Peyer's patch (tissue), 4 donors: ENCODE data around the gene PRCD.

Source experiments
- POLR2A ChIP-seq, 2 donors: fragments of 450-650 bp; IDR thresholded peaks; one replicate each; pipeline ENCODE4 v1.5.1; 2017; ENCODE audit warnings: antibody characterized with exemption in 2 of 2, mild to moderate bottlenecking in 2 of 2, moderate library complexity in 2 of 2
- TF ChIP-seq, protein P1 (sequence below), 6 experiments: fragments of 450-650 bp in 4 of 6; fragments of 200-600 bp in 2 of 6; sonication (generic) in 1 of 6; IDR thresholded peaks; one replicate each; pipeline ENCODE4 v1.5.1; 2017 to 2019; ENCODE audit warnings: antibody characterized with exemption in 6 of 6, mild to moderate bottlenecking in 3 of 6, moderate library complexity in 1 of 6

DNA sequence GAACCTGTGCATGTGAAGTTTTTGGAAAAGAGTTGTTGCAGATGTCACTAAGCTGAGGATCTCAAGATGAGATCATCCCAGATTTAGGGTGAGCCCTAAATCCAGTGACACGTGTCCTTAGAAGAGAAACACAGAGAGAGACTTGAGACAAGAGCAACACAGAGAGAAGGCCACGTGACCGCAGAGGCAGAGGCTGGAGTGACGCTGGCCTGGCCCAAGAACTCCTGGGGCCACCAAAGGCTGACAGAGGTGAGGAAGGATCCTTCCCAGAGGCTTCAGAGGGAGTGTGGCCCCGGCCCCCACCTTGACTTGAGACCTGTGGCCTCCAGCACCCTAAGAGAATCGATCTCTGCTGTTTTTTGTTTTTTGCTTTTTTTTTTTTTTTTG, 26.5 kb upstream of the PRCD start:
- no peak for TF ChIP-seq POLR2A (IDR thresholded peaks at IDR 0.05)
- TF ChIP-seq, protein P1, sequence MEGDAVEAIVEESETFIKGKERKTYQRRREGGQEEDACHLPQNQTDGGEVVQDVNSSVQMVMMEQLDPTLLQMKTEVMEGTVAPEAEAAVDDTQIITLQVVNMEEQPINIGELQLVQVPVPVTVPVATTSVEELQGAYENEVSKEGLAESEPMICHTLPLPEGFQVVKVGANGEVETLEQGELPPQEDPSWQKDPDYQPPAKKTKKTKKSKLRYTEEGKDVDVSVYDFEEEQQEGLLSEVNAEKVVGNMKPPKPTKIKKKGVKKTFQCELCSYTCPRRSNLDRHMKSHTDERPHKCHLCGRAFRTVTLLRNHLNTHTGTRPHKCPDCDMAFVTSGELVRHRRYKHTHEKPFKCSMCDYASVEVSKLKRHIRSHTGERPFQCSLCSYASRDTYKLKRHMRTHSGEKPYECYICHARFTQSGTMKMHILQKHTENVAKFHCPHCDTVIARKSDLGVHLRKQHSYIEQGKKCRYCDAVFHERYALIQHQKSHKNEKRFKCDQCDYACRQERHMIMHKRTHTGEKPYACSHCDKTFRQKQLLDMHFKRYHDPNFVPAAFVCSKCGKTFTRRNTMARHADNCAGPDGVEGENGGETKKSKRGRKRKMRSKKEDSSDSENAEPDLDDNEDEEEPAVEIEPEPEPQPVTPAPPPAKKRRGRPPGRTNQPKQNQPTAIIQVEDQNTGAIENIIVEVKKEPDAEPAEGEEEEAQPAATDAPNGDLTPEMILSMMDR (IDR thresholded peaks at IDR 0.05), result no peak
